Activated T-helper 2 cell treated with anti-CD3 and anti-CD28 coated beads, Interferon-gamma antibody, Interleukin-2, Interleukin-4, amounts not matched to agents 10 μg/mL and 5 μg/mL and 100 μg/mL, durations not matched to agents 14 hours and 24 hours and 36 hours (primary cell): ENCODE results near the gene RTN4R. TPM values are rescaled to one million over a fixed set of nuclear protein-coding genes. Genes with fewer than 3 reads are reported as not detected.
A peak's percentile ranks its signal among the peaks of the same experiment; 100 is the strongest.

Source experiments
- DNase-seq: peaks from one replicate; pipeline ENCODE4 v3.0.0; 2021; ENCODE audit warnings: low spot score
- H3K27ac Mint-ChIP-seq: one replicate; pipeline ENCODE4 v1.8.0; 2021; ENCODE audit warnings: mixed read lengths
- H3K27me3 Mint-ChIP-seq: one replicate; pipeline ENCODE4 v1.8.0; 2021; ENCODE audit warnings: low read depth, mixed read lengths
- H3K36me3 Mint-ChIP-seq: one replicate; pipeline ENCODE4 v1.8.0; 2021; ENCODE audit warnings: low read depth, mixed read lengths
- H3K4me1 Mint-ChIP-seq: one replicate; pipeline ENCODE4 v1.8.0; 2021; ENCODE audit warnings: low read depth, mixed read lengths
- H3K4me3 Mint-ChIP-seq: one replicate; pipeline ENCODE4 v1.8.0; 2021; ENCODE audit warnings: low read depth, mild to moderate bottlenecking, moderate library complexity, mixed read lengths
- H3K9me3 Mint-ChIP-seq: one replicate; pipeline ENCODE4 v1.8.0; 2021; ENCODE audit warnings: mixed read lengths
- intact Hi-C: fragments of 100-400 bp; cut with micrococcal nuclease; formaldehyde crosslinking; loops from one replicate; pipeline ENCODE4 v1.15.1; 2023
- total RNA-seq: library from RNA; stranded (reverse); gene quantifications from 2 replicates; pipeline ENCODE4 v1.2.3, GENCODE V29; 2022

RTN4R gene
- total RNA-seq, 1 donor from 2014 or later: 1.9 TPM

DNA sequence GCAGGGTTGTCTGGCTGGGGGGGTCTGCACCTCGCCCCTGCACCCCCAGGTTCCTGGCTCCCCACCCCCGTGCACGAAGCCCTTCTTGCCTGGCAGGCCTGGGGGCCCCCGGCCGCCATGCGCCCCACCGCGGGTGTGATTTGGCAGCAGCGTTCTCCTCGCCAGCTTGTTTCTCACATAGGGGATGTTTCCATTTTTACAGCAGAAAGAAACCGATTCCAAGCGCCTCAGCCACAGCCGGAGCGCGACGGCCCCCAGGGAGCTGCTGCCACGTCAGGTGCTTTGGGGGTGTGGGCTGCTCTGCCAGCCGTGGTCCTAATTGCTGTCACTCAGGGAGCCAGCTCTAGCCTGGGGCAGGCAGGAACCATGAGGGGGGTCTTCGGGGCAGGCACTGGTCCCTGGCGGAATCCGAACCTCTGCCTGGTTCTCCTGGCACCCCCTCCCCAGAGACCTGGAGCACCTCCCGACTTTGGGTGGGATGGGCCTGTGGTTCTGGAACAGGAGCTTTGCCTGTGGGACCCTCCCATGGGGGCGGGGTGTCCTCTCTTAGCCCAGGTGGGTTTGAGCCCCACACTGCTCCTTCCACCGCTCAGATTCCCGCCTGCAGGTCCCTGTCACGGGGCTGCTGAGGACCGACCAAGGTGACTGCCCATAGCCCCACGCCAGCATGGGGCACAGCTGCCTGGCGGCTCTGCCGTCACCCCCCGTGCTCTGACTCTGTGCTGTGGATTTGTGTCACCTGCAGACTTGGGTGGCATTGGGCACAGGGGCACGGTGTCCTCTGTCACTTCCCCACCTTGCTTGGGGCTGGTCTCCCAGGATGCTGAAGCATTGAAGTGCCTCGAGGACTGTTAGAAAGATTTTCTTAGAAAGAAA lies 54.0 kb downstream of the RTN4R start:
- no peak for DNase-seq
- Mint-ChIP-seq H3K27me3 (no peaks in the 10 kb centered on the region), H3K4me1 (no peaks in the 10 kb centered on the region), H3K36me3 (no peaks in the 10 kb centered on the region), H3K9me3 (no peaks in the 10 kb centered on the region), H3K4me3 (no peak overlapping the region), H3K27ac (no peak overlapping the region)
- intact Hi-C loops: no loop called here

DNA sequence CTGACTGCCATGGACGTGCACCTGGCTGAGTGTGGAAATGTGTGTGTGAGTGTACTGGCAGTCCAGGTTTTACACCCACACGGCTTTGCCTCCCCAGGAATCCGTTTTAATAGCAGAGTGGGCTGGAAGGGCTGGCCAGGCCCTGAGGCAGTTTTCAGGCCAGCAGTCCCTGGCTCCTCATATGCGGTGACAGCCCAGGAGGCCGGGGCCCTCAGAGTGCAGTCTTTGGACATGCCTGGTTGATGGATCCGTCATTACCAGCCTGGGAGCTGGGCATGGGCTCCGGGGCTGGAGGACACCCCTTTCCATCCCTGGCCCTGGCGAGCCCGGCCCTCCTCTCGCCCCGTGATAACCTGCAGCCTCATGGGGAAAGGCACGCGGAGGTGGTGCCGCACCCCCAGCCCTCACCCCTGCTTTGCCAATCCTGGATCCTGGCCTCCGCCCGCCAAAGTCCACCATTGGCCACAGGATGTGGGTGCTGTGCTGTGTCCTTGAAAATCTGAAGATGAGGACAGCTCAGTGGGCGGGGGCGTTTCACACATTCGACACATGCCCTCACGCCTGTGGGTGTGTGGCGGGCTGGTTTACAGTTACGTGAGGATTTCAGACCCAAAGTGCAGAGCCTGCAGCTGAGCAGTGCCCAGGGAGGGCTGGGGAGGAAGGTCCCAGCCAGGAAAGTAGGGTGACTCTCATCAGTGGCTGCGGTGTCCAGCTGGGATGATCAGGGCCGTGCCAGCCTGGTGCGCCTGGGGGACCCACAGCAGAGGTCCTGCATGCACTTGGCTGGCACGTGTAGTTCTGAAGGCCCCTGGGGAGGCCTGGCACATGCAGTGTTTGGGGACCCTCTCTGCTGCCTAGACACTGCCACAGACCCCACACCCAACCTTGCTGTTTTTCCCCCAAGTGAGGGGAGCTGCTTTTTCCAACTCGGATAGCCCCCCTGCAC lies 55.1 kb downstream of the RTN4R start:
- H3K27ac Mint-ChIP-seq: no peak overlapping the region
- DNase-seq: no peak
- H3K27me3 Mint-ChIP-seq: no peaks in the 10 kb centered on the region
- H3K4me1 Mint-ChIP-seq: peaks cover 3% of the 10 kb centered on the region
- H3K4me3 Mint-ChIP-seq: no peak overlapping the region
- no peaks in the 10 kb centered on the region for H3K36me3 Mint-ChIP-seq
- intact Hi-C loops: no loop called here
- H3K9me3 Mint-ChIP-seq: no peaks in the 10 kb centered on the region

GRCh38 chr22:20211997-20212753 lies 55.9 kb downstream of the RTN4R start:
- no peaks in the 10 kb centered on the region for H3K27me3 Mint-ChIP-seq
- no peaks in the 10 kb centered on the region for H3K36me3 Mint-ChIP-seq
- H3K9me3 Mint-ChIP-seq: no peaks in the 10 kb centered on the region
- intact Hi-C loops: no loop called here
- no peak overlapping the region for H3K27ac Mint-ChIP-seq
- no peak overlapping the region for H3K4me3 Mint-ChIP-seq
- no peak for DNase-seq
- peaks cover 7% of the 10 kb centered on the region for H3K4me1 Mint-ChIP-seq

GRCh38 chr22:20211409-20211996 lies 56.6 kb downstream of the RTN4R start:
- Mint-ChIP-seq H3K4me3 (no peak overlapping the region), H3K9me3 (no peaks in the 10 kb centered on the region), H3K27ac (no peak overlapping the region), H3K27me3 (no peaks in the 10 kb centered on the region), H3K36me3 (no peaks in the 10 kb centered on the region), H3K4me1 (peaks cover 10% of the 10 kb centered on the region)
- intact Hi-C loops: no loop called here
- no peak for DNase-seq

GRCh38 chr22:20210473-20211059 lies 57.6 kb downstream of the RTN4R start:
- intact Hi-C loops: no loop called here
- Mint-ChIP-seq H3K4me3 (no peak overlapping the region), H3K27me3 (no peaks in the 10 kb centered on the region), H3K9me3 (no peaks in the 10 kb centered on the region), H3K4me1 (peaks cover 16% of the 10 kb centered on the region), H3K36me3 (no peaks in the 10 kb centered on the region), H3K27ac (no peak overlapping the region)
- DNase-seq: no peak

DNA sequence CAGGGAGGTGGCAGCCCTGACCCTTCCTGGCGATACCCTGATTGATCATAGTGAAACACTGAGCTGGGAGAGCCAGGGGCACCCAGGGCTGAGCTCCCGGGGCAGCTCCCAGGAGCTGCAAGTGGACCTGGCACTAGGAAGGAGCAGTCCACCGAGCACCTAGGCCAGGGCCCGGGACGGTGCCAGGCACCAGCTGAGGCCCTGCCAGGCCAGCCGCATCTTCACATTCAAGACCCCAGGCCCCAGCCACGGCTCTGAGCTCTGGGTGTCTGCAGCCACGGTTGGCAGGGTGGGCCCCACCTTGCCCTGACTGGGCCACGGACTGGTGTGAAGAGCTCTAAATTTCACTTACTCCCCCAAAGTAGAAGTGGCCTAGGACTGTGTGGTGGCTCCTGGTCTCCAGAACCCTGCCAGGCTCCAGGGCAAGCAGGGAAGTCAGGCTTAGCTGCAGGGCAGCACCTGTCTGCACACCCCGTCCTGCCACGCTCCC lies 58.3 kb downstream of the RTN4R start:
- no peaks in the 10 kb centered on the region for H3K27me3 Mint-ChIP-seq
- intact Hi-C loops: no loop called here

GRCh38 chr22:20208713-20209310 lies 59.3 kb downstream of the RTN4R start:
- Mint-ChIP-seq H3K4me3 (peak overlapping the region; percentile 13), H3K27ac (no peak overlapping the region), H3K27me3 (no peaks in the 10 kb centered on the region), H3K4me1 (peaks cover 18% of the 10 kb centered on the region), H3K9me3 (no peaks in the 10 kb centered on the region), H3K36me3 (no peaks in the 10 kb centered on the region)
- DNase-seq: no peak
- intact Hi-C loops: no loop called here

More for the DNA sequence above, 58.3 kb downstream of the RTN4R start:
- Mint-ChIP-seq H3K27ac (no peak overlapping the region), H3K9me3 (no peaks in the 10 kb centered on the region), H3K4me1 (peaks cover 18% of the 10 kb centered on the region), H3K36me3 (no peaks in the 10 kb centered on the region), H3K4me3 (no peak overlapping the region)
- no peak for DNase-seq

DNA sequence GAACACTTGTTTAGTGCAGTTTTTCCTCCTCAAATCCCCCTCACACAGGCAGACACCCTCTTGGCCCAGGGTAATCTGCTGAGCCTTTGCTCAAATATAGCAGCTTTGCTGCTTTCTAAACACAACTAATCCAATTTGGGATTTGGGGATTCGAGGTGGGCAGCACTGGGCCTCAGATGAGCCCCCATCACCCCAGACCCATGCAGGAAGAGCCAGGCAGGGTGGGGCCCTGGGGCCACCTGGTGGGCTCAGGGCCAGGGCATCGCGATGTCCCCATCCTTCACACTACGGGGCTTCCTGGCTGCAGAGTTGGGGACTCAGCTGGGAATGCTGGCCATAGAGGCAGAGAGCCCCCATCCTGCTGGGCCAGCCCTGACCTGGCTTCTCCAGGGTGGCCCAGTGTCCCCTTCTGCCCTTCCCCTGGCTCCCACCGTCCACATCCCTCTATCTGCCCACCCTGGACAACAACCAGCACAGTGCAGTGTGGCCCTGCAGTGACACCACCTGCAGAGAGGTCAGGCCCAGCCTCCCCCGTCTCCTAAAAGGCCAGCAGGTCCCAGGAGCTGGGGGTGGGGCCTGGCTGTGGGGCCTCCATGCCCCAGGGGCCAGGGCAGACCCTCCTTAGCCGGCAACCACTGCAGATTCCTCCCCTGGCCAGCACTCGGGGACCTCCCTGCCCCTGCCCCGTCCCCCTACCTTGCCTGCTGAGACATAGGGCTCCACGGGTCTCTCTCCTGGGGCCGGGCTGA lies 60.7 kb downstream of the RTN4R start:
- intact Hi-C loops: no loop called here
- H3K9me3 Mint-ChIP-seq: no peaks in the 10 kb centered on the region
- DNase-seq: no peak
- H3K27ac Mint-ChIP-seq: peak overlapping the region; percentile 70
- no peaks in the 10 kb centered on the region for H3K27me3 Mint-ChIP-seq
- peaks cover 18% of the 10 kb centered on the region for H3K4me1 Mint-ChIP-seq
- H3K4me3 Mint-ChIP-seq: peak overlapping the region; percentile 89
- no peaks in the 10 kb centered on the region for H3K36me3 Mint-ChIP-seq

DNA sequence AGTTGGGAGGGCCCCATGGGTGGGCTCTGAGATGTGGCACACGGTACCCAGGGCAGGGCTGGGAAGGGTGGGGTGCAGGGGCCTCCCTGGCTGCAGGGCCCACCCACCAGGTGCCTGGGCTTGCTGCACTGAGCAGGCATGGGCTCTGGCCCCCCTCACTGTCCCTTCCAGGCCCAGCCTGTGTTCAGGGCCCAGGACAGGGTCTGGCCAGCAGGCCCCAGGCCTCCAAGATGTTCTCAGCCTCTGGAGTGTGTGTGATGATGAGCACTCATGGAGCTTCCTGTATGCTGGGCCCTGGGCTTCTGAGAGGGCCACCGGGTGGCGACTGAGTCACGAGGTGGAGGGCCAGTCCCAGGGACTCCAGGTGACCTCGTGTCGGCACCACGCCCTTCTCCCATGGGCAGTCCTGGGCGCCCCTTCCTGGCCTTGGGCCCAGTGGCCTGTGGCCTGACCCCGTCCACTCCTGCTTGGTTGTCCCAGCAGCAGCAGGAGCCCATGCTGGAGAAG lies 61.4 kb downstream of the RTN4R start:
- DNase-seq: peak; percentile 18
- peaks cover 18% of the 10 kb centered on the region for H3K4me1 Mint-ChIP-seq
- H3K9me3 Mint-ChIP-seq: no peaks in the 10 kb centered on the region
- no peaks in the 10 kb centered on the region for H3K36me3 Mint-ChIP-seq
- intact Hi-C loops: no loop called here
- H3K27ac Mint-ChIP-seq: peak overlapping the region; percentile 77
- H3K27me3 Mint-ChIP-seq: no peaks in the 10 kb centered on the region
- peak overlapping the region; percentile 89 for H3K4me3 Mint-ChIP-seq

GRCh38 chr22:20205964-20206708 lies 62.0 kb downstream of the RTN4R start:
- Mint-ChIP-seq H3K4me1 (peaks cover 18% of the 10 kb centered on the region), H3K4me3 (peak overlapping the region; percentile 89), H3K9me3 (no peaks in the 10 kb centered on the region), H3K27ac (peak overlapping the region; percentile 77), H3K36me3 (no peaks in the 10 kb centered on the region), H3K27me3 (no peaks in the 10 kb centered on the region)
- intact Hi-C loops: no loop called here
- peak; percentile 59 for DNase-seq
